Stimulated activated effector memory CD8-positive, alpha-beta T cell treated with anti-CD3 and anti-CD28 coated beads, Interleukin-12 subunit alpha, Interleukin-12 subunit beta, amount 100 ng/mL, for 72 hours (primary cell): ENCODE results near the gene PCP2.
"Not testable (repeated sequence)": the region's sequence is repeated elsewhere in the genome, so short reads cannot be mapped to it uniquely, and the experiment has no call there.

Experiments used
- ATAC-seq: fragments of 150-1000 bp; cut with Tn5 transposase; 2 replicates; pipeline ENCODE4 v1.10.0; 2021
- DNase-seq, 2 donors: peaks; one replicate each; pipeline ENCODE4 v3.0.0; 2021 to 2022; ENCODE audit warnings: low spot score in 2 of 2
- H3K27ac Mint-ChIP-seq: one replicate; pipeline ENCODE4 v1.8.0; 2022; ENCODE audit warnings: mild to moderate bottlenecking, mixed read lengths
- H3K36me3 Mint-ChIP-seq: one replicate; pipeline ENCODE4 v1.8.0; 2022; ENCODE audit warnings: mild to moderate bottlenecking, mixed read lengths
- H3K4me1 Mint-ChIP-seq: one replicate; pipeline ENCODE4 v1.8.0; 2022; ENCODE audit warnings: mixed read lengths
- H3K4me3 Mint-ChIP-seq: one replicate; pipeline ENCODE4 v1.8.0; 2022; ENCODE audit warnings: mild to moderate bottlenecking, mixed read lengths
- H3K9me3 Mint-ChIP-seq: one replicate; pipeline ENCODE4 v1.8.0; 2022; ENCODE audit warnings: mixed read lengths

The PCP2 gene

DNA sequence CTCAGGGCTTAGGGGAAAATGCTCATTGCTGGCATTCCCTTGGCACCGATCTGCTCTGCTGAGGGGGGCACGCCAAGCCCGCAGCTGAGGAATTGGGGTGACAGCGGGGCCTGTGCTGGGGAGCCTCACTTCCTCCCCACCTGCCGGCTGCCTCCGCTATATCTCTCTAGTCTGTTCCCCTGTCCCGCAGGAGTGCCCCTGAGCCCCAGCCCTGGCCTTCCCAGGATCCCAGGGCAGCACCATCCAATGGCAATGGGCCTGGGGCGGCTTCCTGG, 12.8 kb upstream of the PCP2 start:
- Mint-ChIP-seq H3K4me3 (no peak overlapping the region), H3K9me3 (no peaks in the 10 kb centered on the region), H3K4me1 (no peaks in the 10 kb centered on the region), H3K36me3 (peaks cover 38% of the 10 kb centered on the region), H3K27ac (no peak overlapping the region)
- DNase-seq (no peak), ATAC-seq (no peak)

DNA sequence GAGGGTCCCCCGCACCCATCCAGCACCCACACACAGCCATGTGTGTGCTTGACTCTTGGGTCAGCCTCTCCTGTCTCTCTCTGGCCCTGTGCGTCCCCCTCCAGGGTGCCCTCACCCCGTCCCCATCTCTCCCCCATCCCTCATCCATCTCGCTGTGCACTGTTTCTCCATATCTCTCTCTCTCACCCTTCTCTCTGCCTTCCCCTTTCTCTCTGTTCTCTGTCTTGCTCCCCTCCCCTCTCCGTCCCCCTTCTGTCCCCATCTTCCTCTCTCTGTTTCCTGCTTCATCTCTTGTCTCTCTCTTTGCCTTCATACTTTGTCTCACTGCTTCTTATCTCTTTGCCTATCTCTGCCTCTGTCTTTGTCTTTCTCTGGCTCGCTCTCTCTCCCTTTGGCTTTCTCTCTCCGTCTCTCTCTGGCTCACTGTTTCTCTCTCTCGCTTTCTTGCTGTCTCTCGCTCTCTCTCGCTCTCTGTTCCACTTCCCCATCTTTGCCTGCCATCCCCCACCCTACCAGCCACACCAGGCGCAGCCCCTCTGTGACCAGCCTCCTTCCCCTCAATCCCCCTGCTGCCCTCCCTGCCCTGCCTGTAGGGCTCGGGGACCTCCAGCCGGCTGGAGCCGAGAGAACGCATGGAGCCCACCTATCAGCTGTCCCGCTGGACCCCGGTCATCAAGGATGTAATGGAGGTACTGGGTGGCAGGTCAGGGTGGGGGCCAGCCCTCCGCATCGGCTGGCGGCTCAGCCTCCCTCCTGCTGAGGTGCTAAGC, 12.3 kb upstream of the PCP2 start:
- DNase-seq (no peak), ATAC-seq (peak; percentile 6)
- Mint-ChIP-seq H3K9me3 (no peaks in the 10 kb centered on the region), H3K36me3 (peaks cover 43% of the 10 kb centered on the region), H3K4me3 (no peak overlapping the region), H3K27ac (peak overlapping the region; percentile 11), H3K4me1 (no peaks in the 10 kb centered on the region)

DNA sequence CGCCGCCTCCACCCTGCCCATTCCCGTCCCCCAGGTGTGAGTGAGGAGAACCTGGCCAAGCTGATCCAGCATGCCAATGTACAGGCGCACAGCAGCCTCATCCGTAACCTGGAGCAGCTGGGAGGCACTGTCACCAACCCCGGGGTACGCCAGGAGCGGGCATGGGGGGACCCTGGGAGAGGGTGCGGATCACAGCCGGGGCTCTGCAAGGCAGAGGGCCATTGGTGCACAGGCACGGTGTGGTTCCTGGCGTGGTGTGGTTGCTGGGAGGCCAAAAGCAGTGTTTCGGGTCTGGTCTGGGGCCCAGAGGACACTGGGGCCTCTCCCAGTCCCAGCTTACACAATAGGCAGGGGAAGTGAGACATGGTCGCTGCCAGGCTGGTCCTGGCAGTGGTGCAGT, 11.6 kb upstream of the PCP2 start:
- no peaks in the 10 kb centered on the region for H3K9me3 Mint-ChIP-seq
- H3K36me3 Mint-ChIP-seq = peaks cover 48% of the 10 kb centered on the region
- H3K4me1 Mint-ChIP-seq = peaks cover 3% of the 10 kb centered on the region
- peak overlapping the region; percentile 11 for H3K27ac Mint-ChIP-seq
- ATAC-seq (no peak), DNase-seq (no peak)
- H3K4me3 Mint-ChIP-seq = no peak overlapping the region

DNA sequence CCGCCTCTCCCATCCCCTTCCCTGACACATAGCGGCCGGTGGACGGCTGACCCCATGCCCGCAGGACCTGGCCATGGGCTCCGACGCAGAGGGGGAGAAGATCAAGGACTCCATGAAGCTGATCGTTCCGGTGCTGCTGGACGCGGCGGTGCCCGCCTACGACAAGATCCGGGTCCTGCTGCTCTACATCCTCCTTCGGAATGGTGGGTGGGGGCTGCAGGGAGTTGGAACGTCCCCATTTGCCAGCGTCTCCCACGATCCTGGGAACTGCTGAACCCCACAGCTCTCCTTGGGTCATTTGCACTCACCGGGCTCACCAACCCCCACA, 11.0 kb upstream of the PCP2 start:
- Mint-ChIP-seq H3K27ac (no peak overlapping the region), H3K9me3 (no peaks in the 10 kb centered on the region), H3K4me1 (peaks cover 10% of the 10 kb centered on the region), H3K36me3 (peaks cover 55% of the 10 kb centered on the region), H3K4me3 (no peak overlapping the region)
- DNase-seq (no peak), ATAC-seq (no peak)

DNA sequence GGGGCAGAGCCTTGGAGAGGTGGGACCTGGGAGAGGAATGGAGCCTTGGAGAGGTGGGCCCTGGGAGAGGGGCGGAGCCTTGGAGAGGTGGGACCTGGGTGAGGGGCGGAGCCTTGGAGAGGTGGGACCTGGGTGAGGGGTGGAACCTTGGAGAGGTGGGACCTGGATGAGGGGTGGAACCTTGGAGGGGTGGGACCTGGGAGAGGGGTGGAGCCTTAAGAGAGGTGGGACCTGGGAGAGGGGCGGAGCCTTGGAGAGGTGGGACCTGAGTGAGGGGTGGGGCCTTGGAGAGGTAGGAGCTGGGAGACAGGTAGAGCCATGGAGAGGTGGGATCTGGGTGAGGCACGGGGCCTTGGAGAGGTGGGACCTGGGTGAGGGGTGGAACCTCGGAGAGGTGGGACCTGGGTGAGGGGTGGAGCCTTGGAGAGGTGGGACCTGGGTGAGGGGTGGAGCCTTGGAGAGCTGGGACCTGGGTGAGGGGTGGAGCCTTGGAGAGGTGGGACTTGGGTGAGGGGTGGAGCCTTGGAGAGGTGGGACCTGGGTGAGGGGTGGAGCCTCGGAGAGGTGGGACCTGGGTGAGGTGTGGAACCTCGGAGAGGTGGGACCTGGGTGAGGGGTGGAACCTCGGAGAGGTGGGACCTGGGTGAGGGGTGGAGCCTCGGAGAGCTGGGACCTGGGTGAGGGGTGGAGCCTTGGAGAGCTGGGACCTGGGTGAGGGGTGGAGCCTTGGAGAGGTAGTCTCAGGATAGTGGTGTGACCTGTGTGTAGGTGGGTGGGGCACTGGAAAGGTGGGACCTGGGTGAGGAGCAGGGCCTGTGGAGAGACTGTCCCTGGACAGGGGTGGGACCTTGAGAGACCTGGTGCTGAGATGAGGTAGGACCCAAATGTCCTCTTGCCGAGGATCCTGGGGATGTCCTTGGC, 10.4 kb upstream of the PCP2 start:
- not testable (repeated sequence) for ATAC-seq

DNA sequence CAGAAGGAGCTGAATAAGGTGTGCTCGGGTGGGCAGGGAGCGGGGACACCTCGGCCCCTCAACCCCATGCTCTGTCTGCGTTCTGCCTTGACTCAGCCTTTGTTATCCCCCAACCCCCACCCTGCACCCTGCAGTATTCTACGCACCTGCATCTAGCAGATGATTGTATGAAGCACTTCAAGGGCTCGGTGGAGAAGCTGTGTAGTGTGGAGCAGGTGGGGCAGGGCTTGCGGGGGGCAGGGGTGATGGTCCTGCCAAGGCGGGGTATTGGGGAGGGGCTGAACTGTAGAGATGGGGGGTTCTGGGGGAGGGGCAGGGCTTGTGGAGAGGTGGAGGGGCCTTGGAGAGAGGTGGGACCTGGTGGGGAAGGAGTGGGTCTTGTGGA, 9.5 kb upstream of the PCP2 start:
- Mint-ChIP-seq H3K4me1 (peaks cover 23% of the 10 kb centered on the region), H3K27ac (peak overlapping the region; percentile 64), H3K9me3 (no peaks in the 10 kb centered on the region), H3K36me3 (peaks cover 67% of the 10 kb centered on the region), H3K4me3 (no peak overlapping the region)
- ATAC-seq (no peak), DNase-seq (no peak)

More for the DNA sequence above, 10.4 kb upstream of the PCP2 start:
- H3K4me3 Mint-ChIP-seq, DNase-seq, H3K9me3 Mint-ChIP-seq: not testable (repeated sequence)
- Mint-ChIP-seq H3K36me3 (peaks cover 59% of the 10 kb centered on the region), H3K4me1 (peaks cover 16% of the 10 kb centered on the region), H3K27ac (peak overlapping the region; percentile 64)

DNA sequence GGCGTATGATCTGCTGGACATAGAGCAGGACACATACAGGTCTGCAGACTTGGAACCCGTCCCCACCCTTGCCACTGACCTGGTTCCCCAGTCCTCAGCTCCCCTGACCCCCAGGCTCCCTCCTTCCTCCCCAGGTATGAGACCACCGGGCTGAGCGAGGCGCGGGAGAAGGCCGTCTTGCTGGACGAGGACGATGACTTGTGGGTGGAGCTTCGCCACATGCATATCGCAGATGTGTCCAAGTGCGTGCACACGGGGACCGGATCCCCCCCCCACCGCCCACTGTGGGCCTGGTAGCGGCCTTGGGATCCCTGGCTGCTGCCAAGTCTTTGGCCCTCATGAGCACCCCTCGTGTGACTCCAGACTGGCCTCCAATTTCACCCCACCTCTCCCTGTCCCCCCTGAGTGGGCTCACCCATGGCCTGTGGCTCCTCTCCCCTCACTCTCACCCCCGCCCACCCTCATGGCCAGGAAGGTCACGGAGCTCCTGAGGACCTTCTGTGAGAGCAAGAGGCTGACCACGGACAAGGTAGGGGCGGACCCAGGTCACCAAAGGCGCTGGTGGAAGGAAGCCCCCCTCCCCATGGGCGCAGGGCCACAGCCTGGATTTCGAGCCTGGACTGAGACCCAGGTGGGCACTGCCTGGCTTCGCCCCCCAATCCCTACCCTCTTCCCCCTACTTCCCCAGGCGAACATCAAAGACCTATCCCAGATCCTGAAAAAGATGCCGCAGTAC, 8.9 kb upstream of the PCP2 start:
- DNase-seq (no peak), ATAC-seq (no peak)
- Mint-ChIP-seq H3K27ac (no peak overlapping the region), H3K36me3 (peaks cover 63% of the 10 kb centered on the region), H3K4me1 (peaks cover 28% of the 10 kb centered on the region), H3K9me3 (no peaks in the 10 kb centered on the region), H3K4me3 (no peak overlapping the region)

DNA sequence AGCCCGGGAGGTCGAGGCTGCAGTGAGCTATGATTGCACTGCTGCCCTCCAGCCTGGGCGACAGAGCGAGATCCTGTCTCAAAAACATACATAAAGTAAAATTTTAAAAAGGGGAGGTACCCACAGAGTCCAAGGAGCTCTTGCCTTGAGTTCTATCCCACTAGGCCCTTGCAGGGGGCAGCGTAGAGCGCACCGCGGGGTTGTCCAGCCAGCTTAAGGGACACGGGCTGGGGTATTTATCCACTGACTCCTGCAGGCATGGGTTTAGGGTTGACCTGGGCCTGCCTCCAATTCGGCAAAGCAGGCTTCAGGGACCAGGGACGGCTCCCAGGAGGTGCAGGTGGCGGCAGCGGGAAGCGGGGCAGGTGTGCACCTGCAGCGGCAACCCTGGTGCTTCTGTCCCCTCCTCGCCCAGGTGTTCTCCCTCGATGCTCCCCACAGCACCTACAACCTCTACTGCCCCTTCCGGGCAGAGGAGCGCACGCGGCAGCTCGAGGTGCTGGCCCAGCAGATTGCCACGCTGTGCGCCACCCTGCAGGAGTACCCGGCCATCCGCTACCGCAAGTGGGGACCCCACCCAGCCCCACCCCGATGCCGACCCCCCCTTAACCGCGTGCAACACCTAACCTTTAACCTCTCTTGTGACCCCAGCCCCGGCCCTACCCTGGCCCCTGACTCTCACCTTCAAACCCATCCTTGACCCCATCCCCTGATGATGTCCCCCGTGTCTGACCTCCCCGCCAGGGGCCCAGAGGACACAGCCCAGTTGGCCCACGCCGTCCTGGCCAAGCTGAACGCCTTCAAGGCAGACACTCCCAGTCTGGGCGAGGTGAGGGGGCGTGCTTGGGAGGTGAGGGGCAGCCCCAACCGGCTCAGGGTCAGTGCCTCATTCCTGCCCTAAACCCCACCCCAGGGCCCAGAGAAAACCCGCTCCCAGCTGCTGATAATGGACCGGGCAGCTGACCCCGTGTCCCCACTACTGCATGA, 8.1 kb upstream of the PCP2 start:
- DNase-seq (no peak), ATAC-seq (no peak)
- Mint-ChIP-seq H3K4me1 (peaks cover 29% of the 10 kb centered on the region), H3K36me3 (peaks cover 69% of the 10 kb centered on the region), H3K4me3 (no peak overlapping the region), H3K9me3 (no peaks in the 10 kb centered on the region), H3K27ac (no peak overlapping the region)

DNA sequence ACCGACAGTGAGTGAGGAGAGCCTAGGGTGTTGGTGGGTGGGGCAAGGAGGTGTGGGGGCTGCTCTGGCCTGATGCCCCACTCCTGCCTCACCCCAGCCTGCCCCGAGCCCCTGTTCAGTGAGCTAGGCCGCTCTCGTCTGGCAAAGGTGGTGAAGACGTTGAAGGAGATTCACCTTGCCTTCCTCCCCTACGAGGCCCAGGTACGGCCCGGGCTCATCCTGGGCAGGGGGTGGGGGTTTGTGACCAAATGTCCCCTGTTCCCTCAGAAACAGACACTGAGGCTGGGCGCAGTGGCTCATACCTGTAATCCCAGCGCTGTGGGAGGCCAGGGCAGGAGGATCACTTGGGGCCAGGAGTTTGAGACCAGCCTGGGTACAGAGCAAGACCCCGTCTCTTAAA, 7.3 kb upstream of the PCP2 start:
- H3K27ac Mint-ChIP-seq = no peak overlapping the region

DNA sequence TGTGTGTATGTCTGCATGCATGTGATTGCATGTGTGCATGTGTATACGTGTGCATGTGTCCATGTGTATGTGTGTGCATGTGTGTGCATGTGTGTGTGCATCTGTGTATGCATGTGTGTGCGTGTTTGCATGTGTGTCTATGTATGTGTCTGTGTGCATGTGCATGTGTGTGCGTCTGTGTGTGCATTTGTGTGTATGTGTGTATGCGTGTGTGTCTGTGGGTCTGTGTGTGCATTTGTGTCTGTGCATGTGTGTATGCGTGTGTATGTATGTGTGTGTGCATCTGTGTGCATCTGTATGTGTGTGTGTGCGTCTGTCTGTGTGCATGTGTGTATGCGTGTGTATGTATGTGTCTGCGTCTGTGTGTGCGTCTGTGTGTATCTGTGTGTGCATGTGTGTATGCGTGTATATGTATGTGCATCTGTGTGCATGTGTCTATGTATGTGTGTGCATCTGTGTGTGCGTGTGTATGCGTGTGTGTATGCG, 6.4 kb upstream of the PCP2 start:
- Mint-ChIP-seq H3K36me3 (peaks cover 61% of the 10 kb centered on the region), H3K27ac (no peak overlapping the region), H3K9me3 (no peaks in the 10 kb centered on the region), H3K4me3 (no peak overlapping the region), H3K4me1 (peaks cover 39% of the 10 kb centered on the region)
- DNase-seq (no peak), ATAC-seq (no peak)

More for the DNA sequence above, 7.3 kb upstream of the PCP2 start:
- H3K36me3 Mint-ChIP-seq = peaks cover 69% of the 10 kb centered on the region
- ATAC-seq = no peak
- peaks cover 33% of the 10 kb centered on the region for H3K4me1 Mint-ChIP-seq
- H3K9me3 Mint-ChIP-seq = no peaks in the 10 kb centered on the region
- no peak overlapping the region for H3K4me3 Mint-ChIP-seq
- no peak for DNase-seq

DNA sequence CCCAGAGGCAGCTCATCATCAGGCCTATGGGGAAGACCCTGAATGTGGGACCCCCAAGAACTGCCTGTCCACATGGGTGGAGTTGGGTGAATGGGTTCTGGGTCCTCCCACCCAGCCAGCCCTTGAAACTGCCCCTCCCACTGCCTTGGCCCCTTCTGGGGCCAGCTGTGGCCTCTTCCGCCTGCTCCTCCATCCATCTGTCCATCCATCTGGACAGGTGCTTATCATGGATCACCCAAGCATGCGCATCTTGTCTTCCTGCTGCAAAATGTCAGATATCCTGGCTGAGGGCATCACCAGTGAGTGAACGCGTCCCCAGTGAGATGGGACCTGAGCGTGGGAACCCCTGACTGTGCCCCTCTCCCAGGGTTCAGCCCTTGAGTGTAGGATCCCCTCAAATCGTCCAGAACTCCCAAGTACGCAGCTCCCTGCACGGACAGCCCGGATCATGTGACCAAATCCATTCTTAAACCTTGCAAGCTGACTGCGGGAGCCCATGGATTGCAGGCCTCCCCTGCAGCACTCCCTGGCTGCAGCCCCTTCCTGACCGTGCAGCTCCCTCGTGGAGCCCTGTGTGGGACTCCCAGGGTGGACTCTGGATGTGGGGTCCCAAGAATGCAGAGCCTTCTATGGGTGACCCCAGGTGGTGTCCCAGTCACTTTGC, 5.4 kb upstream of the PCP2 start:
- Mint-ChIP-seq H3K27ac (peak overlapping the region; percentile 34), H3K36me3 (peaks cover 55% of the 10 kb centered on the region), H3K4me1 (peaks cover 42% of the 10 kb centered on the region), H3K9me3 (no peaks in the 10 kb centered on the region), H3K4me3 (peak overlapping the region; percentile 26)
- no peak for ATAC-seq
- no peak for DNase-seq

DNA sequence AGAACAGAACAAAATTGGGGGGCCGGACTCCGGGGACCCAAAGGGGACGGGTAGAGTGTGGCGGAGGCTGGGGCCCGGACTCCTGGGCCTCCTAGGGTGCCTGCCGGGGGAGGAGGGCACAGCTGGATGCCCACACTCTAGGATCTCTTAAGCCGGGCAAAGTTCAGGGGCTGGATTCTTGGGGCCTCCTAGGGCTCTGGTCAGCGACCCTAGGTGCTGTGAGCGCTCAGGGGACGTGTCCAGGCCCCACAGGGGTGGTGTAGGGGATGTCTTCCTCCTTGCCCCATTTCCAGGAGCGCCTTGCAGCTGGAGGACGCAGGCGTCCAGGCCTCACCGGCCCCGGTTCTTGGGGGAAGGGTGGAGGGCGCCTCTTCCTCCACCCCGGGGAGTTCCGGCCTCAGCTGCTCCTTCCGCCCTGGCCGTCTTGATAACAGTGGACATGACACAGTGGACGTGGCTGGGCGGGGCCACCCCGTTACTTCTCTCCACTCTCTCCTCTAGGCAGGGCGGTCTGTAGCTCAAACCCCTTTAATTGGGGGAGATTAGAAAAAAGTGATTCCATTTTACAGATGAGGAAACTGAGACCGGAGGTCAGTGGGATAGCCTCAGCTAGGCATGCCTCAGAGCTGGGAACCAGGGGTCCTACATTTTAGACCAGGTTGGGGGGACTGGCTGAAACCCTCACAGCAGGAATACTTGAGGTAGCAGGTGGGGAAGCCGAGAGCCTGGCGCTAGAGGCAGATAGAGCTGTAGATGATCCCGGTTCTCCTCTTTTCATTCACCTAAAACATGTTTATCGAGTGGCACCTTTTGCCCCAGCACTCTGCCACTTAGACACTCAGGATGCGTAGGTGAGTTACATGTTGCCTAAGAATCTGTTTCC, 4.1 kb upstream of the PCP2 start:
- peak overlapping the region; percentile 95 for H3K27ac Mint-ChIP-seq
- peaks cover 44% of the 10 kb centered on the region for H3K4me1 Mint-ChIP-seq
- H3K4me3 Mint-ChIP-seq = peak overlapping the region; percentile 78
- no peaks in the 10 kb centered on the region for H3K9me3 Mint-ChIP-seq
- peak; percentile 25 for ATAC-seq
- peaks cover 48% of the 10 kb centered on the region for H3K36me3 Mint-ChIP-seq
- DNase-seq = peak in 1 of 2 donors; percentile 71

DNA sequence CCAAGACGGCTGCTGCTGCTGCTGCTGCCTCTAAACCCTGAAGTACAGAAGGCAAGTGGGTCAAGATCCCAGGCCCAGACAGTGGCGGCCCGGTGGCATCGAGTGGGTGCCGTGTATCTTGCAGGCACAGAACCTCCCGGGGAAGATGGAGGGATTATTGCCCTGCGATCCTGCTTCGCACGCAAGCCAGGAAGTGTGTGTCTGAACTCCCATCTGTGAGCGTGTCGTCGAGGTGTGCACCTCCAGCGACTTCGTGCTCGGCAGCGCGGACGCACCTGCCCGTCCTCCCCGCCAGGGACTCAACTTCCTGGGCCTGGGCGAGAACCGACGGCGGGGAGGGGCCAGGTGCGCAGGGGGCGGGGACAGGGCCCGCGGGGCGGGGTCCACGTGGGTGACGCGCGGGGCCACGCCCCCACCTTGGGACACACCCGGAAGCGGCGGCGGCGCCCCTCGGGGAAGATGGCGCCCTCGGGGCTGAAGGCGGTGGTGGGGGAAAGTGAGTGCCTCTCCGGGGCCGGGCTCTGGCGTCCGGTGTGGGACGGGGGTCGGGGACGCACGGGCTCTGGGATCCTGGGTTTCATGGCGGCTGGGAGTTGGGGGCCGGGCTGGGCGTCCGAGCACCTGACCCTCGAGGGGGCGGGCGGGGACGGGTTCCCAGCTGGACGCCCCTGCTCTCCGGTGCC, 3.3 kb upstream of the PCP2 start, which contains the start of gene STXBP2:
Gene STXBP2, plus strand, starts transcription at position 420 of the 683 bp plus-strand sequence. Its CDS starts 40 bp downstream, at position 460.
- Mint-ChIP-seq H3K4me1 (peaks cover 44% of the 10 kb centered on the region), H3K27ac (peak within 1 kb of the TSS; percentile 95), H3K4me3 (peak within 1 kb of the TSS; percentile 78), H3K9me3 (no peaks in the 10 kb centered on the region), H3K36me3 (peaks cover 53% of the 10 kb centered on the region)
- peak; percentile 88 to 92 for DNase-seq
- ATAC-seq = peak; percentile 93
